IPS-11a (cell line): ENCODE measurements around the gene SYT17.

ENCODE experiments used
- H3K4me3 ChIP-seq: one replicate; pipeline ENCODE4 v1.5.1; 2013; ENCODE audit warnings: low read depth, low read length, control low read depth

The SYT17 gene

GRCh38 chr16:19210968-19211367 is 42.9 kb downstream of the SYT17 start:
- H3K4me3 ChIP-seq: no peak overlapping the region

- no peak overlapping the region for H3K4me3 ChIP-seq
These were observed 44.0 kb downstream of the SYT17 start for GRCh38 chr16:19212059-19212458.

DNA sequence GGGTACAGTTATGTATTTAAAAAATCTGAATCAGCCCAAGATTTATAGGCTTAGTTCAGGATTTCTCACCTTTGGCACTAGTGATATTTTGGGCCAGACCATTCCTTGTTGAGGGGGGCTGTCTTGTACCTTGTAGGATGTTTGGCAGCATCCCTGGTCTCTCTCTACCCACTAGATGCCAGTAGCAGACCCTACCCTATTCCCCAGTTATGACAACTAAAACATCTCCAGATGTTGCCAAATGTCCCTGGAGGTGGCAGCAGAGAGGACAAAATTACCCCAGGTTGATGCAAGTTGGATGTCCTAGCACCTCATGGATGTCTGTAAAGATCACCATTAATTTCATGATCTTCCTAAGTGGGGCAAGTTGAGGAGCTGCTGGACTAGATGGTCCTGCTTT is 45.8 kb downstream of the SYT17 start:
- H3K4me3 ChIP-seq: no peak overlapping the region

- H3K4me3 ChIP-seq: no peak overlapping the region
These were observed 47.7 kb downstream of the SYT17 start for GRCh38 chr16:19215705-19216104.

DNA sequence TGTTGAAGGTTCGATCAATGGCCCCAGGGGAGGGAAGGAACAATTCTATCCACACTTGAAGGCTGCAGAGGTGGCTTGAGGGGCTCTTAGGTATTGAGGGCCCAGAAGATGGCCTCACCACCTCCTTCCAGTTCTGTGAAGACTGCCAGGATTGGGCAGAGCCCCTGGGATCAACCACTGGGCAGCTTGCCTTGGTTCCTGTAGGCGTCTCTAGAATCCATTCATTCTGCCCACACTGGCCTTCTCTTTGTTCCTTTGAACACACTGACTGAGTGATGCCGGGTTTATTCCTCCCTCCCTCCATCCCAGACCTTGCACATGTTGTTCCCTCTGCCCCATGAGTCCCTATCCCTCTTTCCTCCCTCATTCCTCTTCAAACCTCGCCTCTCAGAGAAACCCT is 50.5 kb downstream of the SYT17 start:
- no peak overlapping the region for H3K4me3 ChIP-seq

DNA sequence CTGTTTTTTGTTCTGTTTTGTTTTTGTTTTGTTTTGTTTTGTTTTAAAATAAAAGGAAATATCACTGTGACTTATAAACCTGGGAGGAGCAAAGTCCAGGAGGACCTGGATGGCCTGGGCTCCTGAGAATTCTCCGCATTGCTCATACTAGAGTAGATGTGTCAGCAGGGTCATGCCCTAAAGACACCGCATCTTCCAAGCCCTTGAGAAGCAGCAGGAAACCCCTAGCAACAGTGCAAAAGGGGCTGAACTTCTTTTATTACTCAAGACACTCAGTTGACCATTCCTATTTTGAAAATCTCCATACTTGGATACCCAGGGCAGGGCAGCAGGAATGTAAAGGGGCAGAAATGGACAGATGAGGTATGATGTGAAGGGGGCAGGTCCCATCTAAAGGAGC is 51.8 kb downstream of the SYT17 start:
- H3K4me3 ChIP-seq: no peak overlapping the region

- H3K4me3 ChIP-seq: no peak overlapping the region
These were observed 55.5 kb downstream of the SYT17 start for GRCh38 chr16:19223235-19224170.

GRCh38 chr16:19225651-19226050 is 57.6 kb downstream of the SYT17 start:
- H3K4me3 ChIP-seq: no peak overlapping the region

DNA sequence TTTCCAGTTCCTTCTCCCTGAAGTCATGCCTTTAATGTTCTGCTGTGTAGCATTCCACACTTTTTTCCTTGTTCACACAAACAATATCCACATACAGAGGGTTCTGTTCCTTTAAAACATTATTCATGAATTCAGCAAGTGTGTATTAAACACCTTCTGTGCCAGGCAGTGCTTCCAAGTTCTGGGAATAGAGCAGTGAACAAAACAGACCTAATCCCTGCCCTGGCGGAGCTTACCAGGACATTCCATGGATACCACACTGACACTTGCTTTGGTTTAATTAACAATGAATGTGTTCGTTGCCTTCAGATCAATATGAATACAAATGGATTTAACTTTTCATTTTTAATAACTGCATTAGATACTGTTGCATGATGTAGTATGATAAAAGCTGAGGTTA is 59.6 kb downstream of the SYT17 start:
- no peak overlapping the region for H3K4me3 ChIP-seq

GRCh38 chr16:19228052-19228451 is 60.0 kb downstream of the SYT17 start:
- no peak overlapping the region for H3K4me3 ChIP-seq

- H3K4me3 ChIP-seq: no peak overlapping the region
These were observed 60.5 kb downstream of the SYT17 start for GRCh38 chr16:19228575-19228974.

DNA sequence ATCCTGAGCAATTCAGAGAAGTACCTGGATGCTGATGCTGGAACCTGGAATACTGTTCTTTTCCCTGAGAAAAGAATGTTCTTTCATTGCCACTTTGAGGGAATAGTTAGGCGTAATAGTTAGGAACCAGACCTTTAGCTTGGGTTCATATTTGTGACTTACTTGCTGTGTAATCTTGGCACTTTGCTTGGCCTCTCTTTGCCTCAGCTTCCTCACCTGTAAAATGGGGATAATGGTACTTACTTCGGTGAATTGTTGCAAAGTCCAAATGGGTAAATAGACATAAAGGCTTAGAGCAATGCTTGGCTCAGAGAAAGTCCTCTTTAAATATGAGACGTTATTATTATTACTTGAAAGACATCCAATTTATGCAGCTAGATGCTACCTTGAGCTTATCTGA is 62.5 kb downstream of the SYT17 start:
- no peak overlapping the region for H3K4me3 ChIP-seq

DNA sequence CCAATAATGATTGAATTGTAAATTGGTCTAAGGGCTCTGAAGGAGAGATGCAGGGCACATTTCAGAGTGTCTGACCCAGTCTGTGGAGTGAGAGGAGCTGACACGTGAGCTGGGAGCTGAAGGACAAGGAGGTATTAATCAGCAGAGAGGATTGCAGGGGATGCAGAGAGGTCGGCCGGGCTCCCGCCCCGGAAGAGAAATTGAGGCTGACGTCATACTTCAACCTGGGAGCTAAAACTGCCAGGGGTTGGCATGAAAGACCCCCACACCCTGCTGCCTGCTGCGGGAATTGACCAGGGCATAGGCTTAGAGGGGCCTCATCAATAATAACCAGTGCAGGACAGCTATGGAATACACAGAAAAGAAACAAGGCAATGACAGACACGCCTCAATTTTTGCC is 63.8 kb downstream of the SYT17 start:
- H3K4me3 ChIP-seq: no peak overlapping the region

DNA sequence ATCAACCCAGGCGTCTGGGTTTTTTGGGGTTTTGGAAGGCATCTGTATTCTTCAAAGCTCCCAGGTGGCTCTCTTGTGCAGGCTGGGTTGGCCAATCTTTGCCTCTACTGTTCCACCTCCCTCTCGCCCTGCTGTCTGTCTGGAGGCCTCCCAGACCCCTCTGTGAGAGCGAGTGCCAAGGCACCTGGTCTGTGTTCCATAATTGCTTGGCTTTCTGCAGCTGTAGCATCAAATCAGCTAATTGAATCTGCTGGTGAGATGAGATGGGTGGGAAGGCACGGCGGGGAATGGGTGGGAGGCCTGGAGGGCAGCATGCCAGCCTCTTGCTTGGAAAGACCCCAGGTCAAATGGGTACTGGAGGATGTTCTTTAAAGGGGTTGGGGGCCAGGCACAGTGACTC is 64.9 kb downstream of the SYT17 start:
- H3K4me3 ChIP-seq: no peak overlapping the region

DNA sequence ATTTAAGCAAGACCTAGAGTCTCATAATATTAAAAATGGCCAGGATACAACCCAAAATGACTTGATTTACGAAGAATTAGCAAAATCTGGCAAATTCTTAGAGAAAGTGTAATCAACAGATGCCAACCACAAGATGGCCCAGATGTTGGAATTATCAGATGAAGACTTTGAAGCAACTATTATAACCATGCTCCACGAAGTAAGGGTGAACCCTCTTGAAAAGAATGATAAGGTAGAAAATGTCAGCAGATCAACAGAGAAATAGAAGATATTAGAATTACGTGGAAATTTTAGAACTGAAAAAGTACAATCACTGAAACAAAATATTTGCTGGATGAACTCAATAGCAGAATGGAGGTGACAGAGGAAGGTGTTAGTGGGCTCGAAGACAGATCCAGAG is 67.4 kb downstream of the SYT17 start:
- no peak overlapping the region for H3K4me3 ChIP-seq

DNA sequence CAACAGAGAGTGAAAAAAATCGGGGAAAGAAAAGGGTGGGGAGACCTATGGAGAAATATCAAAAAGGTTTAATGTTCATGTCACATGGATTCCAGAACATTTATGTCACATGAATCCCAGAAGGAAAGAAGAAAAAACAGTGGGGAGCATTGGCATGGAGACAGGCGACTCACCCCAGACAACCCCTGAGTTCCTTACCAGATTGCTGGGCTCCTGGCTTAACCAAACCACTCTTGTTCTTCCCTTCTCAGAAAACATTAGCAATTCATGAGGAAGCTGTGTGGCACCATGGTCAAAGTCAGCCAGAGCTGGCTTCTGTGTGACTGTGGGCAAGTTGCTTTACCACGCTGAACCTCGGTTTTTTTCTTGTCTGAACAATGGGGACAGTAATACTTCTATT is 67.8 kb downstream of the SYT17 start:
- no peak overlapping the region for H3K4me3 ChIP-seq

- no peak overlapping the region for H3K4me3 ChIP-seq
These were observed 68.6 kb downstream of the SYT17 start for GRCh38 chr16:19236561-19237209.

GRCh38 chr16:19238406-19238805 is 70.4 kb downstream of the SYT17 start:
- H3K4me3 ChIP-seq: no peak overlapping the region

DNA sequence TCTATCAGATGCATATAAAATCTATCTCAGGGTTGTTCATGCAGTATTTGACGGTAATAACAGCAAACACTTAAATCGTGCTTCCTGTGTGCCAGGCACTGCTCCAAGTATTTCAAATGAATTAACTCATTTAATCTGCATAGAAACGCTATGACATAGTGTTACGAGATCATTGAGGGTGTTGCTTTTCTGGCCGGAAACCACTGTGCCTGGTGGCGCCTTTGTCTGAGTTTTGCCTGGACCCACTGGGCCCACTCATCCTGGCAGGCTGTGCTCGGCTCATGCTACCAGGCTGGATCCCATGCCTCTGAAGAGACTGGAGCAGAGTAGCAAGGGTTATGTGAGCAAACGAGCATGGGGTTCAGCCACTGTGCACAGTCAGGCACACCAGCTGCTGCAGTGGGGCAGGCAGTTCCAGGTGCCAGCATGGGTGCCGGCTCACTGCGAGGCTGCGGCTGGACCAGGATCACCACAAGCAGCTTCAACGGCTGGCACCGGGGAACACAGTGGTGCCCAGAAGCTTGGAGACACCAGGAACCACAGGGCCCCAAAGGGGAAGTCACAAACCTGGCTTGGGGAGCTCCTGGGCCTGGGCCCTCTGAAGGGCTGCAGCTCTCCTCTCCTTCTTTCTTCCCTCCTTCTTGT is 71.6 kb downstream of the SYT17 start:
- H3K4me3 ChIP-seq: no peak overlapping the region

GRCh38 chr16:19240494-19240893 is 72.5 kb downstream of the SYT17 start:
- H3K4me3 ChIP-seq: no peak overlapping the region

GRCh38 chr16:19241512-19241911 is 73.5 kb downstream of the SYT17 start:
- H3K4me3 ChIP-seq: no peak overlapping the region

- H3K4me3 ChIP-seq: no peak overlapping the region
These were observed 74.1 kb downstream of the SYT17 start for GRCh38 chr16:19242186-19242585.
